Measurements from ENCODE around the gene CBX6. TPM values are rescaled to one million over a fixed set of nuclear protein-coding genes. Genes with fewer than 3 reads are reported as not detected.

CBX6 gene
- total RNA-seq, 4 donors from 2014 or later, result 7.0 to 35.5 (median 10.7) TPM

DNA sequence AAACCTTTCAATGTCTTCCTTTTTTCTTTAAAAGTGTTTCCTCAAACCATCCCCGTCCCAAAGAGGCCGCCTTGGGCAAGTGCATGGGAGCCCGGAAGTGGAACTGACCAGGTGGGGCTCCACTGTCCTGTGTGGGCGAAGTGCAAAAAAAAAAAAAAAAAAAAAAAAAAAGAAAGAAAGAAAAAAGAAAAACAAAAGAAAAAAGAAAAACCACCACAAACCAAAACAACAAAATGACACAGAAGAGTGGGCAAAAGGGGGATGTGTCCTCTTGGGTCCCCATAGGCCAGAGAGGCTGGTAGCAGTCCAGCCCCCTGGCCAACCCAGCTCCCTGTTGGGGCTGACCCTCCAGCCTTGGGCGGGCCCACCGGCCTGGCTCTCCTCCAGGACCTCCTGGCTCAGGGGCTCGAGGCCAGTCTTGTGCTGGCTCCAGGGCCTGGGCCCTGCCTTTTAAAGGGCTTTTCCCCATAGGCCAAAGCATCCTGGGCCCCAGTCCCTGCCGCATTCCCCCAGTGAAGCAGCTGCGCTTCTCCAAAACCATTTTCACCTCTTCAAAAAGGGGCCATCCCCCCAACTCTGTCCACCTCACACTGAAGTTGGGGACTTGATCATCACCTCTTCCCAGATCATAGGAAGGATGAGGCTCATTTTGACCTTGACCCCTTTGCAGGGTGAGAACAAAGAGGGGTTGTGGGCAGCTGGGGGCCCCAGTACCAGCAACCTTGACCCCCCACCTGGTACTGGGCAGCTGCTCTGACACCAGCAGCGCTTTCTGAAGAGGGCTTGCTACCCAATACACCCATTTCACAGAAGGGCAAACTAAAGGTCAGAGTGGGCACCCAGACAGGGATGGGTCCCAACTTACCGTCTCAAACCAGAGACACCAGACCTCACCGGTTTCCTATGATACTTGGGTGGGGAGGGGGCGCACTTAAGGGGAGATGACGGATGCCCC lies 9.4 kb downstream of the CBX6 start:
- no peaks in the 10 kb centered on the region for H3K27me3 ChIP-seq
- peaks cover 0 to 17% (median 0%) of the 10 kb centered on the region in 3 donors for H3K36me3 ChIP-seq
- no peak overlapping the region for H3K4me3 ChIP-seq
- no peak overlapping the region for H3K27ac ChIP-seq
- H3K9me3 ChIP-seq, result no peaks in the 10 kb centered on the region
- DNase-seq, result peak in 1 of 3 donors; percentile 49
- peaks cover 0 to 28% (median 3%) of the 10 kb centered on the region in 4 donors for H3K4me1 ChIP-seq
- TF ChIP-seq, protein P1, sequence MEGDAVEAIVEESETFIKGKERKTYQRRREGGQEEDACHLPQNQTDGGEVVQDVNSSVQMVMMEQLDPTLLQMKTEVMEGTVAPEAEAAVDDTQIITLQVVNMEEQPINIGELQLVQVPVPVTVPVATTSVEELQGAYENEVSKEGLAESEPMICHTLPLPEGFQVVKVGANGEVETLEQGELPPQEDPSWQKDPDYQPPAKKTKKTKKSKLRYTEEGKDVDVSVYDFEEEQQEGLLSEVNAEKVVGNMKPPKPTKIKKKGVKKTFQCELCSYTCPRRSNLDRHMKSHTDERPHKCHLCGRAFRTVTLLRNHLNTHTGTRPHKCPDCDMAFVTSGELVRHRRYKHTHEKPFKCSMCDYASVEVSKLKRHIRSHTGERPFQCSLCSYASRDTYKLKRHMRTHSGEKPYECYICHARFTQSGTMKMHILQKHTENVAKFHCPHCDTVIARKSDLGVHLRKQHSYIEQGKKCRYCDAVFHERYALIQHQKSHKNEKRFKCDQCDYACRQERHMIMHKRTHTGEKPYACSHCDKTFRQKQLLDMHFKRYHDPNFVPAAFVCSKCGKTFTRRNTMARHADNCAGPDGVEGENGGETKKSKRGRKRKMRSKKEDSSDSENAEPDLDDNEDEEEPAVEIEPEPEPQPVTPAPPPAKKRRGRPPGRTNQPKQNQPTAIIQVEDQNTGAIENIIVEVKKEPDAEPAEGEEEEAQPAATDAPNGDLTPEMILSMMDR (IDR thresholded peaks at IDR 0.05), result no peak
- TF ChIP-seq POLR2A (IDR thresholded peaks at IDR 0.05), result no peak

DNA sequence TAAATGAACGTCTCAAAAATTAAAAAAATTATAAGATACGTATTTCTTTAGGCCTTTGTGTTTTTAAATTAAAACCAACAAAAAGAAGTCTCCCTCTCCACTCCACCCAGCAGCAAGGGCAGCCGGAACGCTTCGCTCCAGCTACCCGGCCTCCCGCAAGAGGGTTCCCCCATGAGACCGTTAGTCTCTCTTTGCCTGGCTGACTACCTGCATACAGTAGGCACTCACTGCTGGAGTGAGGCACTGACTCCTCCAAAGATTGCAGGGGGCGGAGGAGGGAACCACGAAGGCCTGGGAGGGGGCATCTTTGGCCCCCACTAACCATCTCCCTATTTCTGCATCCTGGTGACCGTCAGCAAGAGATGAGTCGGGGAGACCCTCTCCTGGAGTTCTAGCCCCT lies 10.1 kb downstream of the CBX6 start:
- H3K4me1 ChIP-seq, result peaks cover 0 to 28% (median 3%) of the 10 kb centered on the region in 4 donors
- no peaks in the 10 kb centered on the region for H3K9me3 ChIP-seq
- H3K36me3 ChIP-seq, result peaks cover 0 to 16% (median 0%) of the 10 kb centered on the region in 3 donors
- no peak overlapping the region for H3K4me3 ChIP-seq
- TF ChIP-seq, protein P1 (IDR thresholded peaks at IDR 0.05), result no peak
- no peak for TF ChIP-seq POLR2A (IDR thresholded peaks at IDR 0.05)
- DNase-seq, result peak in 1 of 3 donors; percentile 21
- no peaks in the 10 kb centered on the region for H3K27me3 ChIP-seq
- no peak overlapping the region for H3K27ac ChIP-seq

GRCh38 chr22:38861170-38861876 lies 10.7 kb downstream of the CBX6 start:
- DNase-seq, result peak in 1 of 3 donors; percentile 32
- Histone ChIP-seq H3K27ac (no peak overlapping the region), H3K27me3 (no peaks in the 10 kb centered on the region), H3K9me3 (no peaks in the 10 kb centered on the region), H3K36me3 (peaks cover 0 to 10% (median 0%) of the 10 kb centered on the region in 3 donors), H3K4me3 (no peak overlapping the region), H3K4me1 (peaks cover 0 to 28% (median 3%) of the 10 kb centered on the region in 4 donors)
- TF ChIP-seq POLR2A (IDR thresholded peaks at IDR 0.05), result no peak
- TF ChIP-seq, protein P1 (IDR thresholded peaks at IDR 0.05), result no peak

GRCh38 chr22:38860283-38861169 lies 11.5 kb downstream of the CBX6 start:
- DNase-seq, result peak in 1 of 3 donors; percentile 15
- no peaks in the 10 kb centered on the region for H3K9me3 ChIP-seq
- no peak overlapping the region for H3K4me3 ChIP-seq
- H3K27ac ChIP-seq, result no peak overlapping the region
- TF ChIP-seq POLR2A (IDR thresholded peaks at IDR 0.05), result no peak
- TF ChIP-seq, protein P1 (IDR thresholded peaks at IDR 0.05), result no peak
- H3K27me3 ChIP-seq, result no peaks in the 10 kb centered on the region
- H3K36me3 ChIP-seq, result peaks cover 0 to 3% (median 0%) of the 10 kb centered on the region in 3 donors
- peaks cover 0 to 20% (median 3%) of the 10 kb centered on the region in 4 donors for H3K4me1 ChIP-seq

Data from Peyer's patch (tissue), 4 donors.